A549 (cell line): Measurements from ENCODE around the gene PAPPA2.

ENCODE experiments used
- CEBPB ChIP-seq, 2 experiments: fragments of >200 bp in 1 of 2; sonication (Bioruptor Twin) in 1 of 2; formaldehyde crosslinking in 1 of 2; IDR thresholded peaks; 2 replicates each; pipeline ENCODE4 v1.6.1; 2012 to 2016
- HDAC2 ChIP-seq: fragments of 200-600 bp; sonication (generic); IDR thresholded peaks from 2 replicates; pipeline ENCODE4 v1.6.1; 2016
- RAD21 ChIP-seq, 2 experiments: fragments of >200 bp in 1 of 2; sonication (Bioruptor Twin) in 1 of 2; formaldehyde crosslinking in 1 of 2; IDR thresholded peaks in 1 of 2; conservative IDR thresholded peaks in 1 of 2; 2 replicates in 1 of 2; 3 replicates in 1 of 2; pipeline ENCODE4 v1.6.1; 2012 to 2018; ENCODE audit warnings: inconsistent platforms in 1 of 2
- TF ChIP-seq, protein P1 (sequence below): fragments of 200-600 bp; sonication (generic); IDR thresholded peaks from 2 replicates; pipeline ENCODE4 v1.6.1; 2016; ENCODE audit warnings: antibody characterized with exemption, mild to moderate bottlenecking, moderate library complexity
- TF ChIP-seq, protein P2 (sequence below): fragments of 150-350 bp; IDR thresholded peaks from 2 replicates; pipeline ENCODE4 v1.6.1; 2014; ENCODE audit warnings: low read depth, mild to moderate bottlenecking, low read length
- TF ChIP-seq, protein P3 (sequence below): fragments of 250-450 bp; sonication (Bioruptor Pico); IDR thresholded peaks from 2 replicates; pipeline ENCODE4 v1.5.0; 2021; ENCODE audit warnings: mild to moderate bottlenecking, moderate library complexity, borderline replicate concordance
- TF ChIP-seq, protein P4 (sequence below): fragments of >200 bp; sonication (Bioruptor Twin); formaldehyde crosslinking; IDR thresholded peaks from 3 replicates; pipeline ENCODE4 v1.5.1; 2016
- TF ChIP-seq, protein P5 (sequence below): IDR thresholded peaks from 2 replicates; pipeline ENCODE4 v1.6.1; 2012

DNA sequence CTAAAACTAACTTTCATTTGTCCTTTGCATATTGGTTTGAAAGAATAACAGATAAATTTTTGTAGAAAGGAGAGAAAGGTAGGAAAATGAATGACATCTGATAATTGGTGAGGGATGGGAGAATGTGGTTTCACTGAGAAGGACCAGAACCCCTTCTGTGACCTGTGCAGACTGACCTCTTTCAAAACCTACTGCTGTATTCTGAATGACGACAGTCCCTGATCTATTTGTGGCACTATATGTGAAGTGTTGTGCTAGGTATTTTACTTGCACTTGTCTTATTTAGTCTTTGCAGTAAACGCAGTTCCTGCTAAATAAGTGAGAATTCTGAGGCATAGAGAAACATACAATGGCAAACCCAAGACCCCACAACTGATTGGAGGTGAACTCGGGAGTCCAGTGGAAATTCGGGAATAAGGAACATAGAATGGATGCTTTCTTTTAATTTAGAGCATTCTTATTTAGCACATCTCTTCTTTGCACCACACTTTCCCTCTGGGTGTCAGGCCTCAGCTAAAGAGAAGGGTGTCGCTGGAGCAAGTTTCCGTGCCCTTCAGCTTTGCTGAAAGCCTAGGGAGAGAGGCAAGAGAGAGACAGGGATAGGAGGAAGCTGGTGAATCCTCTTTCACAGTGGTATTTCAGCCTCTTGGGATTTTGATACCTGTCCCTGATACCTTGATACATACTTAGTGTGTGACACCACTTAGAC lies 230.2 kb downstream of the PAPPA2 start:
- TF ChIP-seq, protein P1, sequence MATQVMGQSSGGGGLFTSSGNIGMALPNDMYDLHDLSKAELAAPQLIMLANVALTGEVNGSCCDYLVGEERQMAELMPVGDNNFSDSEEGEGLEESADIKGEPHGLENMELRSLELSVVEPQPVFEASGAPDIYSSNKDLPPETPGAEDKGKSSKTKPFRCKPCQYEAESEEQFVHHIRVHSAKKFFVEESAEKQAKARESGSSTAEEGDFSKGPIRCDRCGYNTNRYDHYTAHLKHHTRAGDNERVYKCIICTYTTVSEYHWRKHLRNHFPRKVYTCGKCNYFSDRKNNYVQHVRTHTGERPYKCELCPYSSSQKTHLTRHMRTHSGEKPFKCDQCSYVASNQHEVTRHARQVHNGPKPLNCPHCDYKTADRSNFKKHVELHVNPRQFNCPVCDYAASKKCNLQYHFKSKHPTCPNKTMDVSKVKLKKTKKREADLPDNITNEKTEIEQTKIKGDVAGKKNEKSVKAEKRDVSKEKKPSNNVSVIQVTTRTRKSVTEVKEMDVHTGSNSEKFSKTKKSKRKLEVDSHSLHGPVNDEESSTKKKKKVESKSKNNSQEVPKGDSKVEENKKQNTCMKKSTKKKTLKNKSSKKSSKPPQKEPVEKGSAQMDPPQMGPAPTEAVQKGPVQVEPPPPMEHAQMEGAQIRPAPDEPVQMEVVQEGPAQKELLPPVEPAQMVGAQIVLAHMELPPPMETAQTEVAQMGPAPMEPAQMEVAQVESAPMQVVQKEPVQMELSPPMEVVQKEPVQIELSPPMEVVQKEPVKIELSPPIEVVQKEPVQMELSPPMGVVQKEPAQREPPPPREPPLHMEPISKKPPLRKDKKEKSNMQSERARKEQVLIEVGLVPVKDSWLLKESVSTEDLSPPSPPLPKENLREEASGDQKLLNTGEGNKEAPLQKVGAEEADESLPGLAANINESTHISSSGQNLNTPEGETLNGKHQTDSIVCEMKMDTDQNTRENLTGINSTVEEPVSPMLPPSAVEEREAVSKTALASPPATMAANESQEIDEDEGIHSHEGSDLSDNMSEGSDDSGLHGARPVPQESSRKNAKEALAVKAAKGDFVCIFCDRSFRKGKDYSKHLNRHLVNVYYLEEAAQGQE, result no peak
- TF ChIP-seq, protein P2, sequence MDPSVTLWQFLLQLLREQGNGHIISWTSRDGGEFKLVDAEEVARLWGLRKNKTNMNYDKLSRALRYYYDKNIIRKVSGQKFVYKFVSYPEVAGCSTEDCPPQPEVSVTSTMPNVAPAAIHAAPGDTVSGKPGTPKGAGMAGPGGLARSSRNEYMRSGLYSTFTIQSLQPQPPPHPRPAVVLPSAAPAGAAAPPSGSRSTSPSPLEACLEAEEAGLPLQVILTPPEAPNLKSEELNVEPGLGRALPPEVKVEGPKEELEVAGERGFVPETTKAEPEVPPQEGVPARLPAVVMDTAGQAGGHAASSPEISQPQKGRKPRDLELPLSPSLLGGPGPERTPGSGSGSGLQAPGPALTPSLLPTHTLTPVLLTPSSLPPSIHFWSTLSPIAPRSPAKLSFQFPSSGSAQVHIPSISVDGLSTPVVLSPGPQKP, result no peak
- TF ChIP-seq, protein P3, sequence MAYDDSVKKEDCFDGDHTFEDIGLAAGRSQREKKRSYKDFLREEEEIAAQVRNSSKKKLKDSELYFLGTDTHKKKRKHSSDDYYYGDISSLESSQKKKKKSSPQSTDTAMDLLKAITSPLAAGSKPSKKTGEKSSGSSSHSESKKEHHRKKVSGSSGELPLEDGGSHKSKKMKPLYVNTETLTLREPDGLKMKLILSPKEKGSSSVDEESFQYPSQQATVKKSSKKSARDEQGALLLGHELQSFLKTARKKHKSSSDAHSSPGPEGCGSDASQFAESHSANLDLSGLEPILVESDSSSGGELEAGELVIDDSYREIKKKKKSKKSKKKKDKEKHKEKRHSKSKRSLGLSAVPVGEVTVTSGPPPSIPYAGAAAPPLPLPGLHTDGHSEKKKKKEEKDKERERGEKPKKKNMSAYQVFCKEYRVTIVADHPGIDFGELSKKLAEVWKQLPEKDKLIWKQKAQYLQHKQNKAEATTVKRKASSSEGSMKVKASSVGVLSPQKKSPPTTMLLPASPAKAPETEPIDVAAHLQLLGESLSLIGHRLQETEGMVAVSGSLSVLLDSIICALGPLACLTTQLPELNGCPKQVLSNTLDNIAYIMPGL, result no peak
- TF ChIP-seq, protein P4, sequence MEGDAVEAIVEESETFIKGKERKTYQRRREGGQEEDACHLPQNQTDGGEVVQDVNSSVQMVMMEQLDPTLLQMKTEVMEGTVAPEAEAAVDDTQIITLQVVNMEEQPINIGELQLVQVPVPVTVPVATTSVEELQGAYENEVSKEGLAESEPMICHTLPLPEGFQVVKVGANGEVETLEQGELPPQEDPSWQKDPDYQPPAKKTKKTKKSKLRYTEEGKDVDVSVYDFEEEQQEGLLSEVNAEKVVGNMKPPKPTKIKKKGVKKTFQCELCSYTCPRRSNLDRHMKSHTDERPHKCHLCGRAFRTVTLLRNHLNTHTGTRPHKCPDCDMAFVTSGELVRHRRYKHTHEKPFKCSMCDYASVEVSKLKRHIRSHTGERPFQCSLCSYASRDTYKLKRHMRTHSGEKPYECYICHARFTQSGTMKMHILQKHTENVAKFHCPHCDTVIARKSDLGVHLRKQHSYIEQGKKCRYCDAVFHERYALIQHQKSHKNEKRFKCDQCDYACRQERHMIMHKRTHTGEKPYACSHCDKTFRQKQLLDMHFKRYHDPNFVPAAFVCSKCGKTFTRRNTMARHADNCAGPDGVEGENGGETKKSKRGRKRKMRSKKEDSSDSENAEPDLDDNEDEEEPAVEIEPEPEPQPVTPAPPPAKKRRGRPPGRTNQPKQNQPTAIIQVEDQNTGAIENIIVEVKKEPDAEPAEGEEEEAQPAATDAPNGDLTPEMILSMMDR, result no peak
- TF ChIP-seq RAD21 (conservative IDR thresholded peaks at IDR 0.05 in 1 of 2, IDR thresholded peaks at IDR 0.05 in 1 of 2) (no peak), CEBPB (IDR thresholded peaks at IDR 0.05) (no peak), HDAC2 (no peak)
- TF ChIP-seq, protein P5, sequence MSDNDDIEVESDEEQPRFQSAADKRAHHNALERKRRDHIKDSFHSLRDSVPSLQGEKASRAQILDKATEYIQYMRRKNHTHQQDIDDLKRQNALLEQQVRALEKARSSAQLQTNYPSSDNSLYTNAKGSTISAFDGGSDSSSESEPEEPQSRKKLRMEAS, result no peak
